ENCODE measurements around the gene TEPSIN.
"Not testable (repeated sequence)": the region's sequence is repeated elsewhere in the genome, so short reads cannot be mapped to it uniquely, and the experiment has no call there.

TEPSIN gene

GRCh38 chr17:81227630-81228029 lies 11.2 kb downstream of the TEPSIN start:
- in situ Hi-C loops (cut with MboI; ENCODE audit: low sequenced_read_pairs) = not testable (repeated sequence)

GRCh38 chr17:81223762-81224130 lies 15.1 kb downstream of the TEPSIN start:
- in situ Hi-C loops (cut with MboI; ENCODE audit: low sequenced_read_pairs) = no loop called here

GRCh38 chr17:81222906-81223761 lies 15.7 kb downstream of the TEPSIN start, which contains the start of gene CEP131:
CEP131 (minus strand) TSS chr17:81222965; CDS start chr17:81220056, 2,909 bp downstream.
- in situ Hi-C loops (cut with MboI; ENCODE audit: low sequenced_read_pairs) = no loop called here

- in situ Hi-C loops (cut with MboI; ENCODE audit: low sequenced_read_pairs) = no loop called here
Measured at GRCh38 chr17:81222620-81222905, 16.3 kb downstream of the TEPSIN start.

GRCh38 chr17:81221842-81222619 lies 16.8 kb downstream of the TEPSIN start:
- in situ Hi-C loops (cut with MboI; ENCODE audit: low sequenced_read_pairs) = no loop called here

- in situ Hi-C loops (cut with MboI; ENCODE audit: low sequenced_read_pairs) = no loop called here
Measured at GRCh38 chr17:81221371-81221841, 17.4 kb downstream of the TEPSIN start.

- in situ Hi-C loops (cut with MboI; ENCODE audit: low sequenced_read_pairs) = no loop called here
Measured at GRCh38 chr17:81219476-81220180, 19.2 kb downstream of the TEPSIN start.

- in situ Hi-C loops (cut with MboI; ENCODE audit: low sequenced_read_pairs) = no loop called here
Measured at GRCh38 chr17:81218991-81219390, 19.9 kb downstream of the TEPSIN start.

GRCh38 chr17:81218459-81218858 lies 20.4 kb downstream of the TEPSIN start:
- in situ Hi-C loops (cut with MboI; ENCODE audit: low sequenced_read_pairs) = no loop called here

GRCh38 chr17:81217491-81217890 lies 21.4 kb downstream of the TEPSIN start:
- in situ Hi-C loops (cut with MboI; ENCODE audit: low sequenced_read_pairs) = no loop called here

- in situ Hi-C loops (cut with MboI; ENCODE audit: low sequenced_read_pairs) = no loop called here
Measured at GRCh38 chr17:81213978-81214377, 24.9 kb downstream of the TEPSIN start.

GRCh38 chr17:81212365-81212764 lies 26.5 kb downstream of the TEPSIN start:
- in situ Hi-C loops (cut with MboI; ENCODE audit: low sequenced_read_pairs) = no loop called here

GRCh38 chr17:81210868-81211267 lies 28.0 kb downstream of the TEPSIN start:
- in situ Hi-C loops (cut with MboI; ENCODE audit: low sequenced_read_pairs) = no loop called here

GRCh38 chr17:81210466-81210865 lies 28.4 kb downstream of the TEPSIN start:
- in situ Hi-C loops (cut with MboI; ENCODE audit: low sequenced_read_pairs) = no loop called here

GRCh38 chr17:81209141-81209540 lies 29.7 kb downstream of the TEPSIN start:
- in situ Hi-C loops (cut with MboI; ENCODE audit: low sequenced_read_pairs) = no loop called here

- in situ Hi-C loops (cut with MboI; ENCODE audit: low sequenced_read_pairs) = no loop called here
Measured at GRCh38 chr17:81208651-81209050, 30.2 kb downstream of the TEPSIN start.

- in situ Hi-C loops (cut with MboI; ENCODE audit: low sequenced_read_pairs) = no loop called here
Measured at GRCh38 chr17:81207610-81208581, 31.0 kb downstream of the TEPSIN start.

GRCh38 chr17:81206657-81207056 lies 32.2 kb downstream of the TEPSIN start:
- in situ Hi-C loops (cut with MboI; ENCODE audit: low sequenced_read_pairs) = no loop called here

GRCh38 chr17:81206166-81206565 lies 32.7 kb downstream of the TEPSIN start:
- in situ Hi-C loops (cut with MboI; ENCODE audit: low sequenced_read_pairs) = no loop called here

GRCh38 chr17:81204578-81204977 lies 34.3 kb downstream of the TEPSIN start:
- in situ Hi-C loops (cut with MboI; ENCODE audit: low sequenced_read_pairs) = no loop called here

Data from HL-60/S4 (cell line).